ENCODE measurements around the gene AFP.

DNA sequence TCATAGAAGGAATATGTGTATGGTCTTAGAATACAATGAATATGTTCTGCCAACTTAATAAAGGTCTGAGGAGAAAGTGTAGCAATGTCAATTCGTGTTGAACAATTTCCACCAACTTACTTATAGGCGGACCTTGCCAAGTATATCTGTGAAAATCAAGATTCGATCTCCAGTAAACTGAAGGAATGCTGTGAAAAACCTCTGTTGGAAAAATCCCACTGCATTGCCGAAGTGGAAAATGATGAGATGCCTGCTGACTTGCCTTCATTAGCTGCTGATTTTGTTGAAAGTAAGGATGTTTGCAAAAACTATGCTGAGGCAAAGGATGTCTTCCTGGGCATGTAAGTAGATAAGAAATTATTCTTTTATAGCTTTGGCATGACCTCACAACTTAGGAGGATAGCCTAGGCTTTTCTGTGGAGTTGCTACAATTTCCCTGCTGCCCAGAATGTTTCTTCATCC is 22.7 kb upstream of the AFP start:
- TF ChIP-seq, protein P1, sequence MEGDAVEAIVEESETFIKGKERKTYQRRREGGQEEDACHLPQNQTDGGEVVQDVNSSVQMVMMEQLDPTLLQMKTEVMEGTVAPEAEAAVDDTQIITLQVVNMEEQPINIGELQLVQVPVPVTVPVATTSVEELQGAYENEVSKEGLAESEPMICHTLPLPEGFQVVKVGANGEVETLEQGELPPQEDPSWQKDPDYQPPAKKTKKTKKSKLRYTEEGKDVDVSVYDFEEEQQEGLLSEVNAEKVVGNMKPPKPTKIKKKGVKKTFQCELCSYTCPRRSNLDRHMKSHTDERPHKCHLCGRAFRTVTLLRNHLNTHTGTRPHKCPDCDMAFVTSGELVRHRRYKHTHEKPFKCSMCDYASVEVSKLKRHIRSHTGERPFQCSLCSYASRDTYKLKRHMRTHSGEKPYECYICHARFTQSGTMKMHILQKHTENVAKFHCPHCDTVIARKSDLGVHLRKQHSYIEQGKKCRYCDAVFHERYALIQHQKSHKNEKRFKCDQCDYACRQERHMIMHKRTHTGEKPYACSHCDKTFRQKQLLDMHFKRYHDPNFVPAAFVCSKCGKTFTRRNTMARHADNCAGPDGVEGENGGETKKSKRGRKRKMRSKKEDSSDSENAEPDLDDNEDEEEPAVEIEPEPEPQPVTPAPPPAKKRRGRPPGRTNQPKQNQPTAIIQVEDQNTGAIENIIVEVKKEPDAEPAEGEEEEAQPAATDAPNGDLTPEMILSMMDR (IDR thresholded peaks at IDR 0.05; ENCODE audit: poor library complexity): no peak
- TF ChIP-seq EZH2 (IDR thresholded peaks at IDR 0.05; ENCODE audit: borderline replicate concordance) (no peak), EZH2phosphoT487 (IDR thresholded peaks at IDR 0.05; ENCODE audit: low read depth, severe bottlenecking, unreplicated experiment) (no peak)
